SH-SY5Y (cell line): ENCODE data around the gene VPS16.

Experiments used
- GATA2 ChIP-seq: IDR thresholded peaks from 2 replicates; pipeline ENCODE4 v1.6.1; 2011; ENCODE audit warnings: mild to moderate bottlenecking, low read depth, low read length
- GATA3 ChIP-seq: IDR thresholded peaks from 2 replicates; pipeline ENCODE4 v1.6.1; 2011; ENCODE audit warnings: low read depth, mild to moderate bottlenecking, low read length, moderate library complexity

DNA sequence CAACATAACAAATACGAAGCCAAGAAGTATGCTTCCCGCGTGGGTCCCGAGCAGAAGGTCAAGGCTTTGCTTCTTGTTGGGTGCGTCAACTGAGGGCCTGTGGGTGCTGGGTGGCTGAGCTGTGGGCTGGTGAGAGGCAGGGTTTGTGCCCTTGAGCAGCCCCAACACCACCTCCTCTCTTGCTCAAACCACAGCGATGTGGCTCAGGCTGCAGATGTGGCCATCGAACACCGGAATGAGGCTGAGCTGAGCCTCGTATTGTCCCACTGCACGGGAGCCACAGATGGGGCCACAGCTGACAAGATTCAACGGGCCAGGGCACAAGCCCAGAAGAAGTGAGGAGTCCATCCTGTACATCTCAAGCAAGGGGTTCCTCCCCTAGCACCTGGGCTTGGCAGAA, 25.7 kb downstream of the VPS16 start:
- TF ChIP-seq GATA2: no peak
- no peak for TF ChIP-seq GATA3
